Stimulated activated naive CD4-positive, alpha-beta T cell (primary cell): ENCODE measurements around the gene RNU1-1.
"Not testable (repeated sequence)": the region's sequence is repeated elsewhere in the genome, so short reads cannot be mapped to it uniquely, and the experiment has no call there.

Experiments
- DNase-seq, 6 experiments: peaks; one replicate each; lab custom pipeline; 2025; lab: John Stamatoyannopoulos, UW

The RNU1-1 gene

DNA sequence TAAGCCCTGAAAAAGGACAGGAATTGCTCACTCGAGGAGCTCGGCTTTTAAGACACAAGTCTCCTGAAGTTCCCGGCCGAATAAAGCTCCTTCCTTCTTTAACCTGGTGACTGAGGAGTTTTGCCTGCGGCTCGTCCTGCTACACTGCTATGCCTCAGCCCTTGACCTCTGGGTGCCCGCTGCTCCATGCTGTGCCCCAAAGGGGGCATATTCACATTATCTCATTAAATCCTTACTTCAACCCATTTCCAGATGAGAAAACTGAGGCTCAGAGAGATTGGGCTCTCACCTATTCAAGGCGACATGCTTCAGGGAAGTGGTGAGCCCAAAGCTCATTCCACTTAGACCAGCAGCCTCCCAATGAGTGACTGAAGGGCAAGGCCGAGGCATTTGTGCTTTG lies 20.4 kb downstream of the RNU1-1 start:
- not testable (repeated sequence) for DNase-seq

DNA sequence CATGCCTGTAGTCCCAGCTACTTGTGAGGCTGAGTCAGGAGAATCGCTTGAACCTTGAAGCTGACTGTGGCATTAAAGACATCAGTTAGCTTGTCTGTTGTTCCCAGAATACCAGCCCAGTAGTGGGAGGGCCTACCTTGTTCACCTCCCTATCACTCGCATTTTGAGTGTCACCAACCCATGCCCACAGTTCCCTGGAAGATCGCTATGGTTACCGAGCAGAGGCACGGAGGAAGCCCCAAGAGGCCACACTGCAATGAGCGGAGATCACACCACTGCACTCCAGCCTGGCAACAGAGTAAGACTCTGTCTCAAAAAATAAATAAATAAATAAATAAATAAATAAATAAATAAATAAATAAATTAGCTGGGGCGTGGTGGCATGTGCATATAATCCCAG lies 21.1 kb downstream of the RNU1-1 start:
- DNase-seq, result not testable (repeated sequence)

DNA sequence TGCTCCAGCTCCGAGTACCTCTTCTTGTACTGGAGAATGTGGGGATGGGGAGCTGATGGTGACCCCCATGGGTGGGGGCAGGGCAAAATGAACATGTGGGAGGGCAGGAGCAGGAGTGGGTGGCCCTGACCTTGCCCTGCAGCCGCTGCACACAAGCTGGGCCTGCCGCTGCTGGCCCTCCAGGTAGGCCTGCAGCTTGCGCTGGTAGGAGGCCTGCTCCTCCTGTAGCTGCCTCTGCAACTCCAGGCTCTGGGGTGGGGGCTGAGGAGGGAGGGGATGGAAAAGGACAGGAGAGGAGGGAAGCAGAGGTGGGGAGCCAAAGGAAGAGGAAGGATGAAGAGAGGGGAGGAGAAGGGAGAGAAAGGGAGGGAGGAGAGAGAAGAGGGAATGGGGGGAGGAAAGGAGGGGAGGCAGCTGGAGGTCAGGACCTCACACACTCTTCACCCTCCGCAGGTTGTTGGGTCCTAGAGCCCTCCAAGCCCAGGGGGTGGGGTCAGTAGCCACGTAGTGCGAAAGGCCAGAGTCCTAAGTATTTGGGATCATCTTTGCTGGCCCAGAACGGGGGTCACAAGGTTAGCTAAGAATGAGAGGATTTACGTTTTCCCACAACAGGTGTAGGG lies 22.9 kb downstream of the RNU1-1 start:
- DNase-seq, result no peak

DNA sequence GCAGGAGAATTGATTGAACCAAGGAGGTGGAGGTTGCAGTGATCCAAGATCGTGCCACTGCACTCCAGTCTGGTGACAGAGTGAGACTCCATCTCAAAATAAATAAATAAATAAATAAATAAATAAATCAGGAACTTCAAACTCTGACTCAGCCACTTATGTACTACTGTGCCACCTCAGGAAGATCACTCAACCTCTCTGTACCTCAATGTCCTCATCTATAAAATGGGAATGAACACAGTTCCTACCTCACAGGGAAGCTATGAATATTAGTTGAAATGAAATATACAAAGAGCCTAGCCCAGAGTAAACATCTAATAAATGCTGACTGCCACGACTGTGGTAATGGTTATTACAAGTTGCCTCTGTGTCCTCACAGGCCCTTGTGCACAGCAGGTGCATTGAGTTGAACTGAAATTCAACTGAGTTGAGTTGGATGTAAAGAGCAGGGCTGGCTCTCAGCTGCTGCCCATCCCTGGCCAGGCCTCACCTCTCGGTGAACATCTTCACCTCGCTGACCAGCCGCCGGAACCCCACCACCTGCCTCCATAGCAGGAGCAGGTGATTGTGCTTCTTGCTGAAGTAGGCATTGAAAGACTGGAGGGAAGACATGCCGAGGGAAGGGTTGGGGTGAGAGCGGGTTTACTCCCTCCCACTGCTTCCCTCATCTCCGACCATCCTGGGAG lies 24.7 kb downstream of the RNU1-1 start:
- not testable (repeated sequence) for DNase-seq

DNA sequence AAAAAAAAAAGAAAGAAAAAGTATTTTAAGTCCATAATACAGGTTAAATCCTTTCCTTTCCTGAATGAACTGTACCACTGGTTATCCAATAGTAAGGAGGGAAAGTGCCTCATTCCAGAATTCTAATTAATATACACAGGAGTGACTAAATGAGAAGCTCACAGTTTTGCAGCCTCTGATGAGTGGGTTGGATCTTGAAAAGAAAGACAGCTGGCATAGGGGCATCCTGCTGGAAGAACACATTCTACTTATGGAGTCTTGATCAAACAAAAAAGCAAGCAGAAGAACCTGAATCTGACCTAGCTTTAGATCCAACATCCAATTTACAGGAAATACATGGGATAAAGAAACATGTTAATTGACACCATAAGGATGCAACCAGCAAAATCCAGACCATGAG lies 27.1 kb downstream of the RNU1-1 start:
- DNase-seq, result not testable (repeated sequence)

DNA sequence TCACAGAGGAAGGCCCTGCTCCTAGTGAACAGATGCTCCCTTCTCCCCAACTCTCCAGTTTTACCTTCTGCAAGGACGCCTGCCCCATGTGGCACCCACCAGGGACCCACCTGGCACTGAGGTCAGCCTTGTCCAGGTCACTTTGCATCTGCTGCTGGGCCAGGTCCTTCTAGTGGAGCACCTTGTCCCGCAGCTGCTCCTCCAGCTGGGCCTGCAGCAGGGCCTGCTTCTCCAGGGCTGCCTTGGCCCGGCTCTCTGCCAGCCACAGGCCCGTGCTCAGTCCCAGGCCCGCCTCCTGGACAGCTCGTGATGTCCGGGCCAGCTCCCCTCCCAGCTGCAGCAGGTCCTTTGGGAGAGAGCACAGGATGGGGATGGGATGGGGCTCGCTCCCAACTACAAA lies 27.8 kb downstream of the RNU1-1 start:
- not testable (repeated sequence) for DNase-seq

DNA sequence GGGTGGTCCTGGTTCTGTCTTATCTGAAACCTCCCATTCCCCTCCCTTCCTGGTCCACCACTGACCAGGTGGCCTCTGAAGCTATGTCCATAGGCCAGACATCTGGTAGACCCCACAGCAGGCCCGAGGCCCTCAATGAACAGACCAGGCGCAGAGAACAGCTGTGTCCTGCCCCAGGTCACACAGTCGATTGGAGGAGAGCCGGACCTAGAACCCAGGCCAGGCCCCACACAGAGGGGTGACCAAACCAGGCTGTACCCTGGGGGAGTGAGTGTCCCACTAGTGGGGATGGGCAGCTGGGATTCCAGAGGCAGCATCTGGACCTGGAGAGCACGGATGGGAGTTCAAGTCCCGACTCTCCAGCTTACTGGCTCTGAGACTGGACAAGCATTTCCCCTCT lies 29.2 kb downstream of the RNU1-1 start:
- DNase-seq, result no peak

DNA sequence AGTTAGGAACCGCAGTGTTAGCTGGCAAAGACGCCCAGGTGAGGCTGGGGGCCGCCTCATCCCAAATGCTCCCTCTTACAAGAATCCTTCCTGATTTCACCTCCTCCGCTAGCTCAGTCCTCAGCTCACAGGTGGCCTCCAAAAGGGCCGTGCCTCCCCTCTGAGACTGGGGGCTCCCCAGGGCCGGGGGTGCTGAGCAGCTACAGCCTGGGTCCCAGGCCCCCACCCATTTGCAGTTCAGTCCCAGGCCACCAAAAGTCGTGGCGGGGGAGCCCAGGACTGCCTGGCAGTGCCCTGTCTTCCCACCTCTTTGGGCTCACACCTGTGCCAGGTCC lies 29.6 kb downstream of the RNU1-1 start:
- DNase-seq, result no peak

DNA sequence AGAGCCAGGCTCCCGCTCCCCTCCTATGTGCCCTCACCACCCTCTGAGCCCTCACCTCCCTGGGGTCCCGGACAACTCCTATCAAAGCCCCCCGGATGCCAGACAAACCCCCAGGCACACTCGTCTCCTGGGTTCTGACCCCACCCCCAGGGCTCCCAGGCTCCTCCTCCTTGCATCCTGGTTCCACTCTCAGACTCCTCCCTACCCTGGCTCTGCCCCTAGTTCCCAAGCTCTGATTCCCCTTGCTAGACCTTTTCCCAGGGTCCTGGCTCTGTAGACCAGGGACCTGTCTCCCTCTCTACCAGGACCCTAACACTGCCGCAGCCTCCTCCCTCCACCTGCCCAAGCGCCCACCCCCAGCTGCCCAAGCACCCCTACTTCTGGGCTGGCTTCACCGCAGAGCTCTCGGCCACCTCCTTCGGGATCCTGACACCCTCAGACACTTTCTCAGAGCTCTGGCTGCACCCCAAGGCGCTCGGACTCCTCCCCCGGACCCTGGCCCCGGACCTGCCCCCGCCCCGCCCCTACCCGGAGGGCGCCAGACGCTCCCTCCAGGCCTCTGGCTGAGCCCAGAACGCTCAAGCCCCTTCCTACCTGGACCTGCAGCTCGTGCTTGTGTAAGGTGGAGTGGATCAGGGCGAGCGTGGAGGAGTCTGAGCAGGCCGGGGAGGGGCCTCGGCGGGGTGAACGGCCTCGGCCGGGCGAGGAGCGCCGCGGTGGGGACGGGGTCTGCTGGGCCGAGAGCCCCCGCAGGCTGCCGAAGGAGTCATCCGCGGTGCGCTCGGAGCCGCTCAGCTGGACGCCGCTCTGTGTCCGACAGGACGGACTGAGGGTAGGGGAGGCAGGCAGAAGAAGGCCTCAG lies 30.2 kb downstream of the RNU1-1 start:
- DNase-seq, result not testable (repeated sequence)

DNA sequence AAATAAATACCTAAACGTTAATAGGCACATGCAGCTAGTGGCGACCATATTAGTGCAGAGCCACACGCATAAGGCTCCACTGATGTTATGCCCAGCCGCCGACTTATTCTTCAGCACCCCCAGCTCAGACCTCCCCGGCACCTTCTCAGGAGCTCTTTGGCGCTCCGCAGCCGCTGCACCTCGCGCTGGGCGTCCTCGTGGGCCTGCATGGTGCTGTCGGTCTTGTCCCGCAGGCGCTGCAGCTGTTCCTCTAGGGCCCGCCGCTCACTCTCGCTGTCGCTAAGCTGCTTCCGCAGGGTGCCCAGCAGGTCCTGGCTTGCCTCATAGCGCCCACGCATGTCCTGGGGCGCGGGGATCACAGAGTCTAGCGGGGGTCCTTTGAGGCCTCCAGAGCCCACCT lies 30.9 kb downstream of the RNU1-1 start:
- not testable (repeated sequence) for DNase-seq

DNA sequence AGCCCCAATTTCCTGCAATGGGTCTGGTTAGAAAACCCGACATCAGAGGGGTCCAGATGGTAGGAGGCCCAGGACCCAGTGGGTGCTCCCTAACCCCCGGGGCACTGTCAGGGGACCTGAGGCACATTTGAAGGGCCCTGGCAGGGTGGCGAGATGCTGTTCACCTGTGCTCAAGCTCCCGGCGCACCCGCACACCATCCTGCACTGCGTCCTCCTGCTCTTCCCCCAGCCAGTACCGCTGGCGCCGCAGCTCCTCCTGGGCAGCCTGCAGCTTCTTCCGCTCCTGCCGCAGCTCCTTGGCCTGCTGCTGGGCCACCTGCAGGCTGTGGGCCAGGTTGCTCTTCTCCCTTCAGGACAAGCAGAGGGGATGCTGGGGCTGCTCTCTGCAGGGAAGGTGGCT lies 36.0 kb downstream of the RNU1-1 start:
- no peak for DNase-seq

DNA sequence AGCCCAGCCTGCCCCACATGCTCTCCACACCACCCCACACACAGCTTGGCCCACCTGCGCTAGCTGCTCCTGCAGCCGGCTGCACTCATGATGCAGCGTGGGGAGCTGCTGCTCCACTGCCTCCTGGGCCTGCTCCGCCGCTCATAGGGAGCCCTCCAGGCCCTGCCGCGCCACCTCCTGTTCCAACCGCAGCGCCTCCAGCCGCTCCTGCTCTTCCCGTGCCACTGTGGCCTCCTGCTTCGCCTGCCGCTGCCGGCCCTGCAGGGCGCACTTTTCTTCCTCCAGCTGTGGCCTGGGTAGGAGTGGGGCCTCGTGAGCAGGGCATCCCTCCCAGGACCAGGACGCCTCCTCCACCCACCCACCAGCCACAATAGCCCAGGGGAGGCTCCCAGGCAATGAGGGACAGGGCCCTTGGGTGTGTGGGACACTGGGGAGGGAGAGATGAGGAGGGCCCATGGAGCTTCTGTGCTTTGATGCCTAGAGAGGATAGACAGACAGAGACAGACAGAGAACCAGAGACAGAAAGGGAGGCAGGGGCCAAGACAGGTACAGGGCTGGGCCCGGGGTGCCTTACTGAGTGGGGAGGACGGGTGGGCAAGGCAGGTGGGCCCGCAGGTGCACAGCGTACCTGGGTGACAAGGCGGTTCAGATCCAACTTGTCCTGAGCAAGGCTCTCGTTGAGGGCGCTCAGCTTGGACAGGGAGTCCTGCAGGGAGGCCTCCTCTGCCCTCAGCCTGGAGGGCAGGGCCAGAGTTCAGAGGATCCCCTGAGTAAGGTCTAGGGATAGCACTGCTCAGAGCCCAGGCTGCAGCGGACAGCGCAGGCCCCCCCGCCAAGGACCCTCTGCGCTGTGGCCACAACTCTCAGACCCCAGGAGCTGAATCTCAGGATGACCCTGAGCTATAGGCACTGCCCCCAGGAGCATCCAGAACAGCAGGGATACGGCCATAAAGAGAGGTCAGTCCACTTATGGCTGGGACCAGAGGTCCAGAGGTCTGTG lies 38.0 kb downstream of the RNU1-1 start:
- not testable (repeated sequence) for DNase-seq

DNA sequence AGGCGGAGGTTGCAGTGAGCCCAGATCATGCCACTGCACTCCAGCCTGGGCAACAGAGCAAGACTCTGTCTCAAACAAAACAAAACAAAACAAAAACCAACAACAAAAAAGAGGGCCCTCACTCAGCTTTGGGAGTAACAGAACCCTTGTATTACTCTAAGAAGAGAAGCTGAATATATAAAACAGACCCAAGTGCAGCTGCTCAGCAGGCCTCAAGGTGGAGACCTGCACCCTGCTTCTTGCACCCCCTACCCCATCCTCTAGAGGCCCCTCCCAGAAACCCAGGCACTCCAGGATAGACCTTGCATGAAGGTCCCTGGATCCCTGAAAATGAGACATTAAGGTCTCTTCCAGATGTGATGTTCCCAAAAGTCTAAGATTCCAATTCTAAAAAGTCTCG lies 39.2 kb downstream of the RNU1-1 start:
- DNase-seq, result not testable (repeated sequence)

DNA sequence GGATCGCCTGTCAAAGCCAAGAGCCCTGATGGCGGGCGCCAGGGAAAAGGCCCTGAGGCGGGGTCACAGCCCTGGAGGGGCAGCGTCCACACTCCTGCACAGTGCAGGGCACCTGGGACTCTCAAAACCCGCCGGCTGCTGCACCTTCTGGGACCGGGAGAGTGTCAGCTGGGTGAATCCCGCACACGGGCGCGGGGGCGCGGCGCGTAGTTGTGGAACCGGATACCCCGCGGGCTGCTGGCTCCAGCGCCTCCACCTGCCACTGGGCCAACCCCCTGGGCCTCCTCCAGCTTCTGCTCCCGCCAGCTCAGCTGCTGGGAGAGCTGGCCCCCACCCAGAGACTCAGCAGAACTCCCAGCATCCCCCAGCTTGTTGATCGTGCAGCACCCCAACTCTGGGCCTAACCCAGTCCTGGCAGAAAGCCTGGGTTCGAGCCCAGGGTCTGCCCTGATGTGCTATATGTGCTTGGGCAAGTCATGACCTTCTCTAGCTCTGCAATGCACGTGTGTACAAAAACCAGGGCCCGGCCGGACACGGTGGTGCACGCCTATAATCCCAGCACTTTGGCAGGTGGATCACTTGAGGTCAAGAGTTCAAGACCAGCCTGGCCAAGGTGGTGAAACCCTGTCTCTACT lies 39.8 kb downstream of the RNU1-1 start:
- no peak for DNase-seq

DNA sequence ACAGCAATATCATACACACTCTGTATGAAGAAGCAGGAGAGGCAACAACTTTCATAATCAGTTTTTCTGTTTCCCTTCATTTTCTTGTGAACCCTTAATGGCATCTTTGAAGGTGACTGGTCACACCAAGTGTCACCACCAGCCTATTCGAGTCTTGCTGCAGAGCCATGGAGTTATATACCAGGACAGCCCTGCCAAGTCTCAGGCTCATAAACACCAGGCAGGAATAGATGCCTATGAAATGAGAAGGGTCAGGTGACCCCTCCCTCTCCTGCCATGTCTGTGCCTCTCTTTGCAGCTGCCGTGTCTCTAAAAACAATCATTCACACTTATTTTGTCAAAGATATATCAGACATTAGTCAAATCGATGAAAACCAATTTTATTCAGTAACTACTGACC lies 45.5 kb downstream of the RNU1-1 start:
- DNase-seq, result no peak

DNA sequence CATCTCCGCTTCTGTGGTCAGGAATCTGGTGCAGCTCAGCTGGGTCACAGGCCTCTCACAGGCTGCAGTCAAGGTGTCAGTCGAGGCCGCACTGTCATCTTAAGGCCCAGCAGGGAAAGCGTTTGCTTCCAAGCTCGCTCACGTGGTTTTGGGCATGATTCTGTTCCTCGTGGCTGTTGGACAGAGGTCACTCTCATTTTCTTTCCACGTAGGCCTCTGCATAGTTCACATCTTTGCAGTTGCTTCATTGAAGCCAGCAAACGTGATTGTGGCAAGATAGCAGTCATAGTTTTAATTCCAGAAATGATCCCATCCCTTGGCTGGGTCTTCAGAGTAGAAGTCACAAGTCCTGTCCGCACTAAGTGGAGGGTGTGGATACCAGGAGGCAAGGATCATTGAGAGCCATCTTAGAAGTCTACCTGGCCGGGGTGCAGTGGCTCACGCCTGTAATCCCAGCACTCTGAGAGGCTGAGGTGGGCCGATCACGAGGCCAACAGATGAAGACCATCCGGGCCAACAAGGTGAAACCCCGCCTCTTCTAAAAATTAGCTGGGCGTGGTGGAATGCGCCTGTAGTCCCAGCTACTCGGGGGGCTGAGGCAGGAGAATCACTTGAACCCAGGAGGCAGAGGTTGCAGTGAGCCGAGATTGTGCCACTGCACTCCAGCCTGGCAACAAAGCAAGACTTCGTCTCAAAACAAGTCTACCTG lies 49.0 kb downstream of the RNU1-1 start:
- DNase-seq, result no peak
